ENCODE data around the gene ORM2. TPM values are rescaled to one million over a fixed set of nuclear protein-coding genes. Genes with fewer than 3 reads are reported as not detected.
"Not testable (repeated sequence)": the region's sequence is repeated elsewhere in the genome, so short reads cannot be mapped to it uniquely, and the experiment has no call there.

ORM2 gene
- total and polyA plus RNA-seq, 9 of the 15 experiments (the other 6 are each of a cell fraction or from before 2014, with no cell fraction given): 0.98 TPM; not detected in 8

- Histone ChIP-seq H3K4me2 (ENCODE audit: insufficient read depth, low read length) (no peak overlapping the region), H3K9ac (ENCODE audit: insufficient read depth in 1 of 2, low read depth in 2 of 2, low read length in 2 of 2) (no peak overlapping the region), H3K4me3 (no peak overlapping the region), H3K27ac (ENCODE audit: extremely low read depth, low read depth, low read length) (no peak overlapping the region), H2AFZ (ENCODE audit: low read depth, low read length) (no peak overlapping the region), H4K20me1 (replicated peaks; ENCODE audit: control insufficient read depth, insufficient read depth, low read length) (no peaks in the 10 kb centered on the region), H3K9me3 (replicated peaks; ENCODE audit: control insufficient read depth, insufficient read depth, low read depth, low read length) (no peaks in the 10 kb centered on the region), H3K79me2 (ENCODE audit: control insufficient read depth, insufficient read depth, low read length) (no peaks in the 10 kb centered on the region), H3K36me3 (ENCODE audit: control insufficient read depth, insufficient read depth, low read length) (no peaks in the 10 kb centered on the region), H3K4me1 (replicated peaks in 1 of 2; ENCODE audit: control insufficient read depth in 2 of 2, insufficient read depth in 2 of 2, low read length in 2 of 2) (no peaks in the 10 kb centered on the region; a peak in 1 of 5 replicates), H3K27me3 (ENCODE audit: control insufficient read depth in 2 of 2, insufficient read depth in 2 of 2, low read length in 2 of 2) (peaks cover 6 to 31% of the 10 kb centered on the region in 2 experiments; a peak in 3 of 5 replicates), H3K9me1 (ENCODE audit: control insufficient read depth, insufficient read depth, low read length) (no peaks in the 10 kb centered on the region)
- POLR2A ChIA-PET: no interaction called here
- in situ Hi-C loops (cut with MboI) (no loop called here), intact Hi-C loops (cut with micrococcal nuclease) (no loop called here)
- FAIRE-seq (no peak), DNase-seq (ENCODE audit: extremely low read depth in 1 of 4, low spot score in 3 of 4) (no peak), ATAC-seq (no peak)
- CTCF ChIA-PET (ENCODE audit: low intra/inter-chr PET ratio): no interaction called here
- BruUV-seq (replicated peaks): no TSS peak
- WGBS (ENCODE audit: insufficient coverage, low coverage, missing lambda C conversion rate): 39% methylated on average over 3 of the region's 3 CpGs
- TF ChIP-seq ZNF347 (CRISPR knock-in tag; IDR thresholded peaks at IDR 0.05; ENCODE audit: low read depth) (no peak), FOXK1 (CRISPR knock-in tag; IDR thresholded peaks at IDR 0.05; ENCODE audit: borderline replicate concordance) (no peak)
These were observed 10.5 kb upstream of the ORM2 start for GRCh38 chr9:114319147-114319546.

GRCh38 chr9:114320710-114321109 lies 9.0 kb upstream of the ORM2 start:
- H3K79me2 ChIP-seq (ENCODE audit: control insufficient read depth, insufficient read depth, low read length); H3K4me3 ChIP-seq; ATAC-seq; FAIRE-seq; H2AFZ ChIP-seq (ENCODE audit: low read depth, low read length); H3K27ac ChIP-seq (ENCODE audit: extremely low read depth, low read depth, low read length); H3K9me3 ChIP-seq (replicated peaks; ENCODE audit: control insufficient read depth, insufficient read depth, low read depth, low read length); DNase-seq (ENCODE audit: extremely low read depth in 1 of 4, low spot score in 3 of 4); H3K4me2 ChIP-seq (ENCODE audit: insufficient read depth, low read length); in situ Hi-C loops (cut with MboI); intact Hi-C loops (cut with micrococcal nuclease); BruUV-seq (replicated peaks); H4K20me1 ChIP-seq (replicated peaks; ENCODE audit: control insufficient read depth, insufficient read depth, low read length); CTCF ChIA-PET (ENCODE audit: low intra/inter-chr PET ratio); H3K9ac ChIP-seq (ENCODE audit: insufficient read depth in 1 of 2, low read depth in 2 of 2, low read length in 2 of 2); H3K36me3 ChIP-seq (ENCODE audit: control insufficient read depth, insufficient read depth, low read length); H3K9me1 ChIP-seq (ENCODE audit: control insufficient read depth, insufficient read depth, low read length); H3K4me1 ChIP-seq (replicated peaks in 1 of 2; ENCODE audit: control insufficient read depth in 2 of 2, insufficient read depth in 2 of 2, low read length in 2 of 2); POLR2A ChIA-PET: not testable (repeated sequence)
- H3K27me3 ChIP-seq (ENCODE audit: control insufficient read depth in 2 of 2, insufficient read depth in 2 of 2, low read length in 2 of 2): peaks cover 10 to 32% of the 10 kb centered on the region in 2 experiments; a peak in 4 of 5 replicates
- 9% methylated on average over 7 of the region's 7 CpGs for WGBS (ENCODE audit: insufficient coverage, low coverage, missing lambda C conversion rate)

Data from K562 (cell line).